ENCODE data around the gene HK2.

DNA sequence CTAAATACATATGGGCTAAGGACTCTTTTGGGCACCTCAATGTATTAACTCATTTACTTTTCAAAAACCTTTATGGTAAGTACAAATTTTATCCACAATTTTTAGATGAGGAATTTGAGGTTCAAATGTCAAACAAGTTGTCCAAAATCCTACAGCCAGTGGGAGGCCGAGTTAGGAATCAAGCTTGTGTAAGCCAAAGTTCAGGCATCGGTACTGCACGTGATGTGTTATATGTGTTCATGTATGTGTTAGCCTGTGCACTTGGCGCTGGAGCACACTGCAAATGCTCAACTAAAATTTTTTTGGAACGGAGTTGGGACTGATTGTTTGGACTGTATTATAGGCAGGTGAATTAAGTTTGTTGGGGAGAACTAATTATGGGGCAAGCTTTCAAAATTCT is 22.7 kb downstream of the HK2 start:
- TF ChIP-seq, protein P1, sequence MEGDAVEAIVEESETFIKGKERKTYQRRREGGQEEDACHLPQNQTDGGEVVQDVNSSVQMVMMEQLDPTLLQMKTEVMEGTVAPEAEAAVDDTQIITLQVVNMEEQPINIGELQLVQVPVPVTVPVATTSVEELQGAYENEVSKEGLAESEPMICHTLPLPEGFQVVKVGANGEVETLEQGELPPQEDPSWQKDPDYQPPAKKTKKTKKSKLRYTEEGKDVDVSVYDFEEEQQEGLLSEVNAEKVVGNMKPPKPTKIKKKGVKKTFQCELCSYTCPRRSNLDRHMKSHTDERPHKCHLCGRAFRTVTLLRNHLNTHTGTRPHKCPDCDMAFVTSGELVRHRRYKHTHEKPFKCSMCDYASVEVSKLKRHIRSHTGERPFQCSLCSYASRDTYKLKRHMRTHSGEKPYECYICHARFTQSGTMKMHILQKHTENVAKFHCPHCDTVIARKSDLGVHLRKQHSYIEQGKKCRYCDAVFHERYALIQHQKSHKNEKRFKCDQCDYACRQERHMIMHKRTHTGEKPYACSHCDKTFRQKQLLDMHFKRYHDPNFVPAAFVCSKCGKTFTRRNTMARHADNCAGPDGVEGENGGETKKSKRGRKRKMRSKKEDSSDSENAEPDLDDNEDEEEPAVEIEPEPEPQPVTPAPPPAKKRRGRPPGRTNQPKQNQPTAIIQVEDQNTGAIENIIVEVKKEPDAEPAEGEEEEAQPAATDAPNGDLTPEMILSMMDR (IDR thresholded peaks at IDR 0.05; ENCODE audit: insufficient read depth, low read depth, low read length) = no peak
- no peak for TF ChIP-seq EZH2 (IDR thresholded peaks at IDR 0.05; ENCODE audit: insufficient read depth, low read length)
